ENCODE data around the gene IFT52.

Gene IFT52

GRCh38 chr20:43568706-43569105 lies 22.0 kb upstream of the IFT52 start:
- H3K9ac ChIP-seq = no peak overlapping the region

GRCh38 chr20:43569282-43569681 lies 21.5 kb upstream of the IFT52 start:
- no peak overlapping the region for H3K4me3 ChIP-seq (IDR thresholded peaks at IDR 0.05; ENCODE audit: insufficient read depth, low read depth, low read length)
- H3K4me2 ChIP-seq = no peak overlapping the region
- H3K27ac ChIP-seq = no peak overlapping the region
- H3K4me1 ChIP-seq (ENCODE audit: low read depth, poor library complexity, severe bottlenecking) = no peaks in the 10 kb centered on the region
- H3K36me3 ChIP-seq (ENCODE audit: insufficient read depth) = no peaks in the 10 kb centered on the region
- no peaks in the 10 kb centered on the region for H3K27me3 ChIP-seq (ENCODE audit: insufficient read depth, low read depth)
- H2AFZ ChIP-seq (ENCODE audit: low read depth) = no peak overlapping the region
- no peaks in the 10 kb centered on the region for H3K79me2 ChIP-seq (ENCODE audit: insufficient read depth, low read depth)
- no peak for TF ChIP-seq CTCF (conservative IDR thresholded peaks at IDR 0.05; ENCODE audit: low read depth, low read length)
- H4K20me1 ChIP-seq (ENCODE audit: insufficient read depth) = no peaks in the 10 kb centered on the region
- no peak overlapping the region for H3K9ac ChIP-seq

More at GRCh38 chr20:43568706-43569105, 22.0 kb upstream of the IFT52 start:
- H3K36me3 ChIP-seq (ENCODE audit: insufficient read depth) = no peaks in the 10 kb centered on the region
- no peak for TF ChIP-seq CTCF (conservative IDR thresholded peaks at IDR 0.05; ENCODE audit: low read depth, low read length)
- no peak overlapping the region for H3K4me2 ChIP-seq
- no peaks in the 10 kb centered on the region for H4K20me1 ChIP-seq (ENCODE audit: insufficient read depth)
- H3K27ac ChIP-seq = no peak overlapping the region
- no peaks in the 10 kb centered on the region for H3K79me2 ChIP-seq (ENCODE audit: insufficient read depth, low read depth)
- H3K4me3 ChIP-seq (IDR thresholded peaks at IDR 0.05; ENCODE audit: insufficient read depth, low read depth, low read length) = no peak overlapping the region
- no peaks in the 10 kb centered on the region for H3K4me1 ChIP-seq (ENCODE audit: low read depth, poor library complexity, severe bottlenecking)
- H3K27me3 ChIP-seq (ENCODE audit: insufficient read depth, low read depth) = no peaks in the 10 kb centered on the region
- H2AFZ ChIP-seq (ENCODE audit: low read depth) = no peak overlapping the region

- TF ChIP-seq CTCF (conservative IDR thresholded peaks at IDR 0.05; ENCODE audit: low read depth, low read length) = no peak
- Histone ChIP-seq H3K36me3 (ENCODE audit: insufficient read depth) (no peaks in the 10 kb centered on the region), H3K9ac (no peak overlapping the region), H3K4me2 (no peak overlapping the region), H4K20me1 (ENCODE audit: insufficient read depth) (no peaks in the 10 kb centered on the region), H3K4me3 (IDR thresholded peaks at IDR 0.05; ENCODE audit: insufficient read depth, low read depth, low read length) (no peak overlapping the region), H3K27ac (no peak overlapping the region), H3K4me1 (ENCODE audit: low read depth, poor library complexity, severe bottlenecking) (peaks cover 2% of the 10 kb centered on the region), H3K79me2 (ENCODE audit: insufficient read depth, low read depth) (no peaks in the 10 kb centered on the region), H3K27me3 (ENCODE audit: insufficient read depth, low read depth) (no peaks in the 10 kb centered on the region), H2AFZ (ENCODE audit: low read depth) (no peak overlapping the region)
These were observed 20.2 kb upstream of the IFT52 start for GRCh38 chr20:43570496-43570895.

GRCh38 chr20:43571310-43571709 lies 19.4 kb upstream of the IFT52 start:
- H3K9ac ChIP-seq = no peak overlapping the region
- TF ChIP-seq CTCF (conservative IDR thresholded peaks at IDR 0.05; ENCODE audit: low read depth, low read length) = no peak
- peaks cover 3% of the 10 kb centered on the region for H3K4me1 ChIP-seq (ENCODE audit: low read depth, poor library complexity, severe bottlenecking)
- H2AFZ ChIP-seq (ENCODE audit: low read depth) = no peak overlapping the region
- H3K4me2 ChIP-seq = no peak overlapping the region
- H3K27me3 ChIP-seq (ENCODE audit: insufficient read depth, low read depth) = no peaks in the 10 kb centered on the region
- no peak overlapping the region for H3K4me3 ChIP-seq (IDR thresholded peaks at IDR 0.05; ENCODE audit: insufficient read depth, low read depth, low read length)
- no peaks in the 10 kb centered on the region for H3K79me2 ChIP-seq (ENCODE audit: insufficient read depth, low read depth)
- no peaks in the 10 kb centered on the region for H4K20me1 ChIP-seq (ENCODE audit: insufficient read depth)
- no peaks in the 10 kb centered on the region for H3K36me3 ChIP-seq (ENCODE audit: insufficient read depth)
- no peak overlapping the region for H3K27ac ChIP-seq
